CD4-positive, alpha-beta T cell (primary cell): Measurements from ENCODE around the gene ZNF219. TPM values are rescaled to one million over a fixed set of nuclear protein-coding genes. Genes with fewer than 3 reads are reported as not detected.

Experiments
- ATAC-seq: fragments of 200-7000 bp; cut with Tn5 transposase; one replicate; pipeline ENCODE4 v1.10.0; 2022; ENCODE audit warnings: mild to moderate bottlenecking; ENCODE audit not compliant: poor library complexity
- CTCF ChIA-PET: fragments of 350-600 bp; sonication (Branson Sonifier 250); formaldehyde crosslinking; loops from one replicate; lab custom pipeline; 2021; ENCODE audit warnings: antibody characterized with exemption, inconsistent platforms; lab: Charles Lee
- POLR2A ChIA-PET: fragments of 350-600 bp; sonication (Branson Sonifier 250); formaldehyde crosslinking; loops from one replicate; lab custom pipeline; 2021; ENCODE audit warnings: antibody characterized with exemption, inconsistent platforms; lab: Charles Lee
- DNase-seq, 14 experiments: peaks; one replicate each; pipeline ENCODE4 v3.0.0-alpha.2; 2013 to 2020; ENCODE audit warnings: mixed read lengths in 2 of 14
- H3K27ac ChIP-seq, 2 donors: one replicate each; pipeline versions ENCODE4 v1.5.1 to v1.7.0; 2013; ENCODE audit warnings: low read length in 2 of 2, low read depth in 1 of 2, mild to moderate bottlenecking in 1 of 2
- H3K27me3 ChIP-seq, 2 experiments: 1 replicate in 1 of 2; 2 replicates in 1 of 2; pipeline versions ENCODE4 v1.6.1 to v1.7.0; 2013; ENCODE audit warnings: low read length in 2 of 2, control low read depth in 1 of 2, mild to moderate bottlenecking in 1 of 2, moderate library complexity in 1 of 2; ENCODE audit not compliant: insufficient read depth in 2 of 2, control insufficient read depth in 1 of 2
- H3K36me3 ChIP-seq: one replicate; pipeline ENCODE4 v1.6.1; 2013; ENCODE audit warnings: low read length, control low read depth; ENCODE audit not compliant: insufficient read depth
- H3K4me1 ChIP-seq: one replicate; pipeline ENCODE4 v1.6.1; 2013; ENCODE audit warnings: low read length, control low read depth; ENCODE audit not compliant: insufficient read depth
- H3K4me3 ChIP-seq: one replicate; pipeline ENCODE4 v1.5.1; 2013; ENCODE audit warnings: mild to moderate bottlenecking, low read length, moderate library complexity
- H3K9me3 ChIP-seq, 2 experiments: 1 replicate in 1 of 2; 2 replicates in 1 of 2; pipeline versions ENCODE4 v1.6.1 to v1.7.0; 2013; ENCODE audit warnings: low read length in 2 of 2, mild to moderate bottlenecking in 2 of 2, control low read depth in 1 of 2, moderate library complexity in 1 of 2; ENCODE audit not compliant: control insufficient read depth in 1 of 2, insufficient read depth in 1 of 2
- H3K27ac Mint-ChIP-seq: one replicate; pipeline ENCODE4 v1.8.0; 2020; ENCODE audit warnings: mixed read lengths
- H3K27me3 Mint-ChIP-seq: one replicate; pipeline ENCODE4 v1.8.0; 2021; ENCODE audit warnings: mixed read lengths
- H3K36me3 Mint-ChIP-seq: one replicate; pipeline ENCODE4 v1.8.0; 2021; ENCODE audit warnings: low read depth, mixed read lengths
- H3K4me1 Mint-ChIP-seq: one replicate; pipeline ENCODE4 v1.8.0; 2021; ENCODE audit warnings: low read depth, mixed read lengths
- H3K4me3 Mint-ChIP-seq: one replicate; pipeline ENCODE4 v1.8.0; 2020; ENCODE audit warnings: mild to moderate bottlenecking, mixed read lengths
- H3K9me3 Mint-ChIP-seq: one replicate; pipeline ENCODE4 v1.8.0; 2020; ENCODE audit warnings: mixed read lengths
- CTCF ChIP-seq: fragments of 200-600 bp; IDR thresholded peaks from one replicate; pipeline ENCODE4 v1.8.0; 2022; ENCODE audit warnings: antibody characterized with exemption, mild to moderate bottlenecking
- intact Hi-C, 2 experiments: fragments of 100-400 bp; cut with DNase I in 1 of 2; cut with micrococcal nuclease in 1 of 2; formaldehyde crosslinking; loops; one replicate each; pipeline versions ENCODE4 v1.15.1 to v1.9.0; 2023 to 2025; cut with DNase I, micrococcal nuclease
- total RNA-seq, 174 experiments: library from RNA in 2 of 174; stranded (reverse) in 2 of 174; gene quantifications; one replicate each; pipeline ENCODE4 v1.2.3 and lab custom pipeline; 2021 to 2026

ZNF219 gene
- total RNA-seq, 2 experiments from 2014 or later, result 15.2 to 15.5 TPM

- Histone ChIP-seq H3K36me3 (no peaks in the 10 kb centered on the region), H3K4me3 (no peak overlapping the region), H3K27me3 (no peaks in the 10 kb centered on the region), H3K9me3 (no peaks in the 10 kb centered on the region), H3K27ac (no peak overlapping the region), H3K4me1 (peaks cover 37% of the 10 kb centered on the region)
- ChIA-PET POLR2A (no interaction called here), CTCF (interaction anchor here (0.7 to 5.9 kb wide), 6 partner anchors 10 to 131 kb away, joined by 3 to 94 read pairs (median 4); no protein-coding TSS in a partner anchor)
- intact Hi-C loops, result loop anchor here (2.0 to 10.0 kb wide), 4 partner anchors 111 to 407 kb away; partner anchors contain the start of gene HNRNPC (in 1 of the 2)
- DNase-seq (no peak), ATAC-seq (no peak)
- H3K9me3 Mint-ChIP-seq, result no peaks in the 10 kb centered on the region
- H3K4me3 Mint-ChIP-seq, result no peak overlapping the region
- no peaks in the 10 kb centered on the region for H3K27me3 Mint-ChIP-seq
- H3K27ac Mint-ChIP-seq, result peak overlapping the region; percentile 42
- H3K36me3 Mint-ChIP-seq, result no peaks in the 10 kb centered on the region
- peaks cover 47% of the 10 kb centered on the region for H3K4me1 Mint-ChIP-seq
- TF ChIP-seq CTCF, result no peak
These were observed 3.5 kb upstream of the ZNF219 start for GRCh38 chr14:21101802-21102413.

GRCh38 chr14:21100931-21101330 lies 2.5 kb upstream of the ZNF219 start, which contains the start of gene TMEM253:
TSS of gene TMEM253 (plus strand) at chr14:21101066. CDS start at chr14:21101344, 278 bp downstream.
- no peaks in the 10 kb centered on the region for H3K27me3 ChIP-seq
- no peak within 1 kb of the TSS for H3K4me3 ChIP-seq
- POLR2A ChIA-PET, result no interaction called here
- ATAC-seq (no peak), DNase-seq (no peak)
- H3K27ac ChIP-seq, result no peak within 1 kb of the TSS
- H3K4me3 Mint-ChIP-seq, result peak within 1 kb of the TSS; percentile 90
- intact Hi-C loops, result loop anchor here (5.0 to 10.0 kb wide), 3 partner anchors 166 to 406 kb away; partner anchors contain the start of gene HNRNPC (in 1 of the 2)
- H3K9me3 Mint-ChIP-seq, result no peaks in the 10 kb centered on the region
- H3K27ac Mint-ChIP-seq, result peak within 1 kb of the TSS; percentile 83
- H3K36me3 Mint-ChIP-seq, result no peaks in the 10 kb centered on the region
- H3K36me3 ChIP-seq, result no peaks in the 10 kb centered on the region
- CTCF ChIA-PET, result interaction anchor here (0.7 to 2.1 kb wide), 5 partner anchors 9 to 130 kb away, joined by 3 to 10 read pairs (median 3); no protein-coding TSS in a partner anchor
- no peaks in the 10 kb centered on the region for H3K27me3 Mint-ChIP-seq
- peaks cover 50% of the 10 kb centered on the region for H3K4me1 Mint-ChIP-seq
- TF ChIP-seq CTCF, result no peak
- H3K9me3 ChIP-seq, result no peaks in the 10 kb centered on the region
- H3K4me1 ChIP-seq, result peaks cover 37% of the 10 kb centered on the region

DNA sequence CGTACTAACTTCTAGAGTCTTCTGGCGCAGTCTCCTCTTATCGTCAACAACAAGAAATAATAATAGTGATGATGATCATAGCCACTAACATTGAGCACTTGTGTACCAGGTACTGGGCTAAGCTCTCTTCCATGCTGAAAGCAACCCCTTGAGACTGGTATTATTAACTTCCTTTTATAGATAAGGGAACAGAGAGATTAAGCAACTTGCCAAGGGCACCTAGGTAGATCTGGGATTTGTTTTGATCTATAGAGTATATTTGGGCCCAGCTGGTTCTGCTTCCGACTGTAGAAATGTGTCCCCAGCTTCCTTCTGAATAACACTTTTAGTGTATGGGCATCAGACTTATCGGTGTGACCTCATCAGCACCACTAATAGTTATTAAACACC lies 1.1 kb upstream of the ZNF219 start:
- peak overlapping the region; percentile 90 for H3K4me3 Mint-ChIP-seq
- ATAC-seq, result no peak
- no peaks in the 10 kb centered on the region for H3K9me3 ChIP-seq

More for the DNA sequence above, 1.1 kb upstream of the ZNF219 start:
- H3K36me3 ChIP-seq, result no peaks in the 10 kb centered on the region
- H3K4me1 ChIP-seq, result peaks cover 31% of the 10 kb centered on the region
- H3K27ac ChIP-seq, result no peak overlapping the region
- Mint-ChIP-seq H3K9me3 (no peaks in the 10 kb centered on the region), H3K36me3 (no peaks in the 10 kb centered on the region), H3K4me1 (peaks cover 46% of the 10 kb centered on the region), H3K27ac (peak overlapping the region; percentile 83), H3K27me3 (no peaks in the 10 kb centered on the region)
- no peak overlapping the region for H3K4me3 ChIP-seq
- H3K27me3 ChIP-seq, result no peaks in the 10 kb centered on the region
- CTCF ChIA-PET, result interaction anchor here (0.8 to 1.7 kb wide), 2 partner anchors 31 to 85 kb away, joined by 3 to 10 read pairs; no protein-coding TSS in a partner anchor
- POLR2A ChIA-PET, result no interaction called here
- no peak for TF ChIP-seq CTCF
- intact Hi-C loops, result no loop called here
- no peak for DNase-seq
